Thymus (tissue), 2 donors: Measurements from ENCODE around the gene NDUFA1. TPM values are rescaled to one million over a fixed set of nuclear protein-coding genes. Genes with fewer than 3 reads are reported as not detected.

Experiments
- polyA plus RNA-seq: library from polyadenylated mRNA; stranded (reverse); fragments of 200-250 nt; gene quantifications from one replicate; pipeline ENCODE4 v1.2.3, GENCODE V29; 2013
- total RNA-seq: library from RNA; stranded (reverse); fragments of 120-200 nt; gene quantifications from one replicate; pipeline ENCODE4 v1.2.4, GENCODE V29; 2013
- donor health status: healthy.

Gene NDUFA1
- total and polyA plus RNA-seq, 2 donors: 120 to 208 TPM

Other genes starting within 250 kb of the NDUFA1 start
- 223 TPM for gene SEPTIN6, start 178.7 kb upstream of the NDUFA1 start, total RNA-seq
- 53.1 TPM for gene SEPTIN6, start 178.7 kb upstream of the NDUFA1 start, polyA plus RNA-seq
- gene SOWAHD, start 113.2 kb upstream of the NDUFA1 start, total RNA-seq: 1.8 TPM
- gene SOWAHD, start 113.2 kb upstream of the NDUFA1 start, polyA plus RNA-seq: 1.6 TPM
- gene RPL39, start 80.2 kb upstream of the NDUFA1 start, total RNA-seq: 5,508 TPM
- 11,737 TPM for gene RPL39, start 80.2 kb upstream of the NDUFA1 start, polyA plus RNA-seq
- gene UPF3B, start 18.9 kb upstream of the NDUFA1 start, total RNA-seq: 5.0 TPM
- gene UPF3B, start 18.9 kb upstream of the NDUFA1 start, polyA plus RNA-seq: 13.7 TPM
- 28.6 TPM for gene RNF113A, start 99 bp upstream of the NDUFA1 start, total RNA-seq
- 34.3 TPM for gene RNF113A, start 99 bp upstream of the NDUFA1 start, polyA plus RNA-seq
- 0.09 TPM for gene AKAP14, start 24.1 kb downstream of the NDUFA1 start, total RNA-seq
- 0.34 TPM for gene AKAP14, start 24.1 kb downstream of the NDUFA1 start, polyA plus RNA-seq
- 6.0 TPM for gene NKAP, start 71.9 kb downstream of the NDUFA1 start, total RNA-seq
- 12.0 TPM for gene NKAP, start 71.9 kb downstream of the NDUFA1 start, polyA plus RNA-seq
- 0.05 TPM for gene RHOXF2B, start 205.9 kb downstream of the NDUFA1 start, total RNA-seq
- not detected for gene RHOXF2B, start 205.9 kb downstream of the NDUFA1 start, polyA plus RNA-seq
- gene RHOXF1, start 244.1 kb downstream of the NDUFA1 start, total RNA-seq: 0.42 TPM
- gene RHOXF1, start 244.1 kb downstream of the NDUFA1 start, polyA plus RNA-seq: 0.39 TPM